Medulla oblongata (tissue), 1 donor: ENCODE measurements around the gene LSM4.

Experiments used
- DNase-seq: peaks from one replicate; pipeline ENCODE4 v3.0.0-alpha.2; 2015; ENCODE audit errors: extremely low spot score

LSM4 gene

GRCh38 chr19:18311502-18312091, 11.3 kb downstream of the LSM4 start:
- no peak for DNase-seq

GRCh38 chr19:18310966-18311365, 11.9 kb downstream of the LSM4 start:
- no peak for DNase-seq

- DNase-seq = no peak
These were observed 12.6 kb downstream of the LSM4 start for GRCh38 chr19:18310118-18310909.

- DNase-seq = no peak
These were observed 13.3 kb downstream of the LSM4 start for GRCh38 chr19:18309525-18310064.

- no peak for DNase-seq
These were observed 13.9 kb downstream of the LSM4 start for GRCh38 chr19:18308948-18309325.

- DNase-seq = no peak
These were observed 14.6 kb downstream of the LSM4 start for GRCh38 chr19:18308051-18308947.

- no peak for DNase-seq
These were observed 15.6 kb downstream of the LSM4 start for GRCh38 chr19:18307271-18307681.

GRCh38 chr19:18306888-18307260, 16.0 kb downstream of the LSM4 start:
- DNase-seq = no peak

- no peak for DNase-seq
These were observed 16.5 kb downstream of the LSM4 start for GRCh38 chr19:18306209-18306887.

GRCh38 chr19:18304458-18305310, 18.2 kb downstream of the LSM4 start:
- DNase-seq = peak; percentile 84

- DNase-seq = no peak
These were observed 18.7 kb downstream of the LSM4 start for GRCh38 chr19:18304208-18304457.

- DNase-seq = no peak
These were observed 21.2 kb downstream of the LSM4 start for GRCh38 chr19:18301718-18302111.

GRCh38 chr19:18300930-18301717, 21.8 kb downstream of the LSM4 start:
- DNase-seq = no peak

- DNase-seq = no peak
These were observed 23.2 kb downstream of the LSM4 start for GRCh38 chr19:18299654-18300053.

GRCh38 chr19:18298601-18299000, 24.3 kb downstream of the LSM4 start:
- DNase-seq = no peak

GRCh38 chr19:18297308-18297707, 25.6 kb downstream of the LSM4 start:
- DNase-seq = no peak

- DNase-seq = no peak
These were observed 27.8 kb downstream of the LSM4 start for GRCh38 chr19:18295034-18295451.

- no peak for DNase-seq
These were observed 28.4 kb downstream of the LSM4 start for GRCh38 chr19:18294467-18294864.

GRCh38 chr19:18293642-18294466, 29.0 kb downstream of the LSM4 start:
- DNase-seq = no peak
